GM18909 (cell line): ENCODE results near the gene LMAN2.
"Not testable (repeated sequence)": the region's sequence is repeated elsewhere in the genome, so short reads cannot be mapped to it uniquely, and the experiment has no call there.

Source experiments
- ATAC-seq: cut with Tn5 transposase; IDR thresholded peaks from one replicate; pipeline ENCODE4 v1.9.1; 2021; ENCODE audit warnings: mild to moderate bottlenecking; ENCODE audit not compliant: unreplicated experiment, poor library complexity

Gene LMAN2

DNA sequence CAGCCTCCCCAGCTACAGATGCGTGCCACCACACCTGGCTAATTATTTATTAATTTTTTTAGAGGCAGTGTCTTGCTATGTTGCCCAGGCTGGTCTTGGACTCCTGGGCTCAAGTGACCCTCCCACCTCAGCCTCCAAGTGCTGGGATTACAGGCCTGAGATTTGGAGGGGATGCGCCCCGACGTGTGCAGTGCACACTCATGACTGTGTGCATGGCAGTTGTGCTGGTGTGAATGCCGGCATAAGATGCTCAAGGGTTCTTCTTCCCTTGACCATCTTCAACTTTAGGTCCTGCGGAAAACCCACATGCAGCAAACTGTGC, 29.3 kb upstream of the LMAN2 start:
- ATAC-seq: no peak

DNA sequence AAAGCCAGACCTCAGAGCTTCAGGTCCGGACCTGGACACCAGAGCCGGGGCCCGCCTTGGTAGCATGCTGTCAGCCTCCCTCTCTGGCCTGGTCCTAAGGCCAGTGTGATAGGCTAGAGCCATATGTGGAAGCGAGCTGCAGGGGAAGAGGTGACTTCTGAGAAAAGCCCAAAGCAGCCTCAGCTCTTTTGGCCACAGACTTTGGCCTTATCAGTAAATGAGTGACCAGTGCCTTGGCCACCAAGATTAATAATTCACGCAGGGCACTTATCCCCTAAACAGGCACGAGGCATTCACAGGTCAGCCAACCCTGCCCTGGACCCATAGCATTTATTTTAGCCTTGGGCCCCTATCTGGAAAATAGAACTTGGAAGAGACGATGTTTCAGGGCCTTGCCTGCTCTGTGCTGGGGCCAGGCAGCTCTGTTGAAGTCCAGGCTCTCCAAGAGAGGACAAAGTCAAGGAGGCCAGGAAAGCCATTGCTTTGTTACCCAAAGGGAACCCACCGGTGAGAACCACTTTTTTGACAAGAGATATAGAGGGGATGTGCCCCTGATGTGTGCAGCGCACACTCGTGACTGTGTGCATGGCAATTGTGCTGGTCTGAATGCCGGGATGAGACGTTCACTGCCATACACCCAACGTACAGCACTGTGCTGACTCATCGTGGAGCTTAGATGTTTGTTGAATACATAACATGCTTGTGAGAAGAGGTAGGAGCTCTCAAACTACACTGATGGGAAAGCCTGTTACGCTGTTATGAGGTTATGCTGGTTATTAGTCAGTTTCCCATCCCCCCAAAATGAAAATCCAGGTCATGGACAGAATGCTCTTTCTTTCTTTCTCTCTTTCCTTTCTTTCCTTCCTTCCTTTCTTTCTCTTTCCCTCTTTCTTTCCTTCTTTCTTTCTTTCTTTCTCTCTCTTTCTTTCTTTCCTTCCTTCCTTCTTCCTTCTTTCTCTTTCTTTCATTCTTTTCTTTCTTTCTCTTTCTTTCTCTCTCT, 27.7 kb upstream of the LMAN2 start:
- ATAC-seq: peak; percentile 54

DNA sequence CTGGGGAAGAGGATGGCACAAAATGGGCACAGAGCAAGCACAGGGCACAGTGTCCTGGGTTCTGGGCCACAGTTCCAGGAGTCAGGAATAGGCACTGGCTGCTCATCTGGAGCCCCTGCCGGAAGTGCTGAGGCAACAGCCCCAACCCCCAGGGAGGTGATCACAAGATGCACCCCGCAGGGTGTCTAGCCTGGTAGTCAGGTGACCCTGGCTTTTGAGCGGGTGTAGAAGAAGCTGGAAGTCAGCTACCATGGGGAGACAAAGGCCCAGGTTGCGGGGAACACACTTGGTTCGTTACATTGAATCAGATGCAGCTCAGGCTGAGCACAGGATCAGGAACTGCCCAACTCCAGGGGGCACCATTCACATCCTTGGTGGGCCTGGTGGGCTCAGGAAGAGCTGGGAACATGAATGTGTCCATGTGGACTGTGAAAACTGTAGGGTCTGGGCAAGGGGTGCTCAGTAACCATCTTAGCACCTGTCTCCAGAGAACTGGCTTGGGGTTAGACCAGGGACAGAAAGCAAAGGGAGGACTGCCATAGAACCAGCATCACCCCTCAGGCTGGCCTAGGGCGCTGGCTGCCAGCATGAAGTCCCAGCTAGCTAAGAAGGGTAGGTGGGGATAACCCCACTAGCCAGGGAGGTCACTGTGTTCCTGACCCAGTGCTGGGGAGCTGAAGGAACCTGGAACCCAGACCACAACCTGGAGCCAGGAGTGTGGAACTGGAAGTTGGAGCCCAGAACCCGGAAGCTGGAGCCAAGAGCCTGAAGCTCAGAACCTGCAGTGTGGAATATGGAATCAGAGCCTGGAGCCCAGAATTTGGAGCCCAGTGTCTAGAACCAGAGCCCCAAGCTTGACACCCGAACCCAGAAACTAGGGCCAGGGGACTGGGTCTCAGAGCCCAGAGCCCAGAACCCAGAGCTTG, 26.6 kb upstream of the LMAN2 start:
- ATAC-seq: no peak

DNA sequence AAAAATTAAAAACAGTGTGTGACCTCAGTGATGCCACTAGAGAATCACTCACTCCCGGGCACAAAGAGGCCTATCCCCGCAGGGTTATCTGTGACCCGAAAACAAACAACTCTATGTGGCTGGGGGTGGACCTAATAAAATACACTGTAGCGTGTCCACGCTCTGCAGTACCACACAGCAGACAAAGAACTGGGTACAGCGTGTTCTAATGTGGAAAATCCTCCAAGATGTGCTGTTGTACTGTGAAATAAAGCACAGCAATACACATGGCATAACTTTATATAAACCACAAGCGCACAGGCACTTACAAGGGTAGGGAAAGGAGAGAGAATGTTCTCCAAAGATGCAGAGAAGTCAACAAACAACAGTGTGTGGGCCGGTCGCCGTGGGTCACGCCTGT, 24.6 kb upstream of the LMAN2 start:
- ATAC-seq: no peak

DNA sequence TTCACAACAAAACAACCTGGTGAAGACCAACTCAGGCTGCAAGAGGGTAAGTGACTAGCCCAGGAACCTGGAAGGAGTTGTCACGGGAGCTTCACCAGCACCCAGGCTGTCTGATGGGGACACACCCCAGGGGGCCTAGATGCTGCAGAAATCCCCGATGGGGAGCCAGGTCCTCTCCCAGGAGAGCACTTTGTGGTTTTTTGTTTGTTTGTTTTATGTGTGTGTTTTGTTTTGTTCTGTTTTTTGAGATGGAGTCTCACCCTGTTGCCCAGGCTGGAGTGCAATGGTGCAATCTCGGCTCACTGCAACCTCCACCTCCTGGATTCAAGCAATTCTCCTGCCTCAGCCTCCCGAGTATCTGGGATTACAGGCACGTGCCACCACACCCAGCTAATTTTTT, 24.0 kb upstream of the LMAN2 start:
- ATAC-seq: not testable (repeated sequence)

DNA sequence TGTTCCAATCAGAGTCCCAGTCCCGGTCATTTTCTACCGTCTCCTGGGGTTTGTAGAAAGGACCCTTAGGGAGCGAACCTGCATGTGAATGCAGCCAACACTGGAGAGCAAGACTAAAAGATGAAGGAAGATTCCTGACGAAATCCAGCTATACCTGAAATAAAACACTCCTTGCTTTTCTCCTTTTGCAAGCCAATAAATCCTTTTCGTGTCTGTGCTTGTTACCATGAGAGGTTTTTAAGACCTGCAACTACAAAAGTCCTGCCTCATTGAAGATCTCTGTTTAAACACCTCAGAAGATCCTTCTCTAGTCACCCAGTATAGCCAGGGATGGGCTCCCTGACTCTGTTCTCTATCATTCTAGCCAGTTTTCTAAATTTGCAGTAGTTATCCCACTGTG, 22.7 kb upstream of the LMAN2 start:
- ATAC-seq: no peak

DNA sequence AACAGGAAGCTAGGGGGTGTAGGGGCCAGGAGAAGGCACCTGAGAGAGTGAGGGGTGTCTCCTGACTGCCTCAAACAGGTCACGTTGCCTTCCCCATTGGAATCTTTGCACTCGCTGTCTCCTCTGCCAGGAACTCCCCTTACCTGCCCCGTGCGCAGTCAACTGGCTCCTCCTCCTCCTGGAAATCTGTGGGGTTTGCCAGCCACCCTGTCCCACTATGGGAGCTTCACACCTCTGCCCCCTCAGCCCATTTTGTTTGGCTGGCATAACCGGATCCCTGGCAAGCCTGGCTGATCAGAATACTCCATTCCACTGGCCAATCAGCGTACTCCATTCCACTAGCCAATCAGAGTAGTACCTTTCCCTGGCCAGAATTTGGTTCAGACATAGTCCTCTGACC, 22.3 kb upstream of the LMAN2 start:
- ATAC-seq: no peak

DNA sequence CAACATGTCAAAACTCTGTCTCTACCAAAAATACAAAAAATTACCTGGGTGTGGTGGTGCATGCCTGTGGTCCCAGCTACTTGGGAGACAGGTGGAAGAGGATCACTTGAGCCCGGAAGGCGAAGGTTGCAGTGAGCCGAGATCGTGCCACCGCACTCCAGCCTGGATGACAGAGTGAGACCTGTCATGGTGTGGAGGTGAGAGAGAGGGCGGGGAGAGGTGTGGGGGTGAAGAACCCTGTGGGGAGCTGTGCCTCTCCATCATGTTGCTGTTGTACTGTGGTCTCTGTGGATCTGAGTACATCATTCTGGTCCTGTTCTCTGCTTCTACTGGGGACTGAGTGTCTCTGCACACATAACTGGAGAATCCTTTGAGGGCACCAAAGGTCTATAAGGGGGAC, 21.4 kb upstream of the LMAN2 start:
- no peak for ATAC-seq

DNA sequence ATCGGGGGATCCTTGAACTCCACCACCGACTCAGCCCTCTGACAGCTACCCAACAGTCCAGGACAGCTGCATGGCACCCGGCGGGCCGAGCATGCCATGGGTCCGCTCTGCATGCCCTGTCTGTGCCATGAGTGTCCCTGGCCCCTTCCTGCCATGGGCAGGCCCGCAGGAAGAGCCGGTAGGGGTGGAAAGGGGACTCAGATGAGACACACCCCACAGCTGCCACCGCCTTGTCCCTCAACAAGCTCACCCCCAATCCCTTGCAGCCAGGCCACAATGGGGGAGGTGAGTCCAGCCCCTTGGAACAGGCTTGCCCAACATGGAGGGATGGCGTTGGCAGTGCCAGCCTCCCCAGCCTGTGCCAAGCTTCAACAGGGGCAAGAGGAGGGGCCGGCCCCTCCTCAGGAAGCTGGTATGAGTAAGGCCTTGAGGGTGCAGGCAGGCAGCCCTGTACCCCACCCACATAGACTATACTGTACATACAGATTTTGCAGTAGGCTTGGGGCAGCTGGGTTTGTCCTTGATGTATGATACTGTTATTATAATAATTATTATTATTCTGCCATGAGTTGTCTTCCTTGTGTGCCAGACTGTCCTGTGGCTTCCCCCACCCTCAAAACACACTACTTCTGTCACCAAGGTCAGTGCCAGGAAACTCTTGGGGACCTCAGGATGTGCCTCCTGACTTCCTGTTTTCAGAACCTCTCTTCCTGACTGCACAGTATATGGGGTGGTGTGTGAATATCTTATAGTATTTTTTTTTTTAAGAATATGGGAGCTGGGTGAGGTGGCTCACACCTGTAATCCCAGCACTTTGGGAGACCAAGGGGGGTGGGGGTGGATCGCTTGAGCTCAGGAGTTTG, 20.8 kb upstream of the LMAN2 start:
- no peak for ATAC-seq

DNA sequence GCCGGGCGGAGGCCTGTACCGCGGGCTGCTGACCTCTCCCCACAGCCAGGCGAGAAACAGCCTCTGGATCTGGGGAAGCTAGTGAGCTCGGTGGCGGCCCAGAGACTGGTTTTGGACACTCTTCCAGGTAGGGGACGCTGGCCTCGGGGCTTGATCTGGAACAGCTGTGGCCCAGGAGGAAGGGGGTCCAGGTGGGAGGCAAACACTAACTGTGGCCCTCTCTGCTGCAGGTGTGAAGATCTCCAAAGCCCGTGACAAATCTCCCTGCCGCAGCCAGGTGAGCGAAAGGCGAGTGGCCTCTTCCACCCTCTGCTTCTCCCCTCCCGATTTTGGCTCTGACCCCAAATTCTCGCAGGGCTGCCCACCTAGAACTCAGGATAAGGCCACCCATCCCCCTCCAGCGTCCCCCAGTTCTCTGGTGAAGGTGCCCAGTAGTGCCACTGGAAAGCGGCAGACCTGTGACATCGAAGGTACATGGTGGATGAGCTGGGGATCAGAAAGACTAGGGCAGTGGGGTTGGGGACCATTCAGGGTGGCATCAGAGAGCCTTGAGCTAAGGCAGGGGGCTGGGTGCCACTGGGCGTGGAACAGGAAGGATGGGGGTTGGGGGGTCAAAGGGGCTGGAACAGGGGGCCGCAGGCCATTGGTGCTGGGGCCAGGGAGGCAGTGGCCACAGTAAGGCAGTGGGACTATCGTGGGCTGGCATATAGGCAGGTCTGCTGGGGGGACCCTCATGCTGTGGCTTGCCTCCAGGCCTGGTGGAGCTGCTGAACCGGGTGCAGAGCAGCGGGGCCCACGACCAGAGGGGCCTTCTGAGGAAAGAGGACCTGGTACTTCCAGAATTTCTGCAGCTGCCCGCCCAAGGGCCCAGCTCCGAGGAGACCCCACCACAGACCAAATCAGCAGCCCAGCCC, 19.9 kb upstream of the LMAN2 start:
- no peak for ATAC-seq

DNA sequence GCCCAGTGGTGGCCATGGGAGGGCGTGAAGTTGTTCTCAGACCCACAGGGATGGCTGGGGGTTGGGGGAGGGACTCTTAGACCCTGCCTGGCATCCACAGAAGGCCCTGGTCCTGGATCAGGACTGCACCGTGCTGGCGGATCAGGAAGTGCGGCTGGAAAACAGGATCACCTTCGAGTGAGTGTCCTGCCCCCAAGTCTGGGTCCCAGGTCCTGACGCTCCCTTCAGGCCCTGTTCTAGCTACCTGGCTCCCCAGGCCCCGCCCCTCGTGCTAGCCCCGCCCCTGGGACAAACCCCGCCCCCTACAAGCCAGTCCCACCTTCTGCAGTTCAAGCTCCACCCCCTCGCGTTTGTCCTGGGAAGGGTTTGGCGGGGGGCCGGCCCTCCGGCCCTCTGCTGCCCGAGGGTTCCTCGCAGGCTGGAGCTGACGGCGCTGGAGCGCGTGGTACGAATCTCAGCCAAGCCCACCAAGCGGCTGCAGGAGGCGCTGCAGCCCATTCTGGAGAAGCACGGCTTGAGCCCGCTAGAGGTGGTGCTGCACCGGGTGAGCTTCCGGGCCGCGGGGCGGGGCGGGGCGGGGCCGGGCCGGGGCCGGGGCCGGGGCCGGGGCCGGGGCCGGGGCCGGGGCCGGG, 19.1 kb upstream of the LMAN2 start:
- ATAC-seq: no peak

DNA sequence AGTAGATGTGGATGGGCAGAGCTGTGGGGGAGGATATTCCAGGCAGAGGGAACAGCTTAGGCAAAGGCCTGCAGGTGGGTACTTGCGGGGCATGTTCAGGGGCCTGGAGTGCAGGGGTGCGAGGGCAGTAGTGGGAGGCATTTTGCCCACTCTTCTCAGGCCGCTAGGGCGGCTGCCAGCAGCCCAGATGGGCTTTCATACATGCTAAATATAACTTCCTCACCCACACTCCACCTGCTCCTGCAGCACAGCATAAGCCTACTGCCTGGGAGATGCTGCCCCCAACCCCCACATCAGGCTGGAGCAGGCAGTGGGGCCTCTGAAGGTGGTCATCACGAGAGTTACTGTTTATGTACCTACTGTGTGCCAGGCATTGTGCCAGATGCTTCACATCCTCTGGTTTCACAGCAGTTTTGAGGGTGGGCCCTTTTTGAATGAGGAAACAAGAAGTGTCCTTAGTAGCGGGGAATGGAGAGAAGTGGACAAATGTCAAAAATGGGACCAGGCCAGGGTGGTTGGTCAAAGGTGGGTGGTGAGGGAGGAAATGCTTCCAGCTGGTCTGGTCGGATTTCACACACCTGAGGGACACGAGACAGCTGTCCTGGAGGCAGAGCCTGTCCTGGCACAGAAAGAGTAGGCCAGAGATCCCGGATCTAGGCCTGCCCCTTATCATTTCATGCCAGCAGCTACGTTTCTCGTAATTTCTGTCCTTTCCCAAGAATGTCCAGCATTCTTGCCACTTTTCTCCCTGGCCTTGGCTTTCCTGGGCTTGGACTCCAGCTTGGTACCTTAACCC, 18.4 kb upstream of the LMAN2 start:
- no peak for ATAC-seq

DNA sequence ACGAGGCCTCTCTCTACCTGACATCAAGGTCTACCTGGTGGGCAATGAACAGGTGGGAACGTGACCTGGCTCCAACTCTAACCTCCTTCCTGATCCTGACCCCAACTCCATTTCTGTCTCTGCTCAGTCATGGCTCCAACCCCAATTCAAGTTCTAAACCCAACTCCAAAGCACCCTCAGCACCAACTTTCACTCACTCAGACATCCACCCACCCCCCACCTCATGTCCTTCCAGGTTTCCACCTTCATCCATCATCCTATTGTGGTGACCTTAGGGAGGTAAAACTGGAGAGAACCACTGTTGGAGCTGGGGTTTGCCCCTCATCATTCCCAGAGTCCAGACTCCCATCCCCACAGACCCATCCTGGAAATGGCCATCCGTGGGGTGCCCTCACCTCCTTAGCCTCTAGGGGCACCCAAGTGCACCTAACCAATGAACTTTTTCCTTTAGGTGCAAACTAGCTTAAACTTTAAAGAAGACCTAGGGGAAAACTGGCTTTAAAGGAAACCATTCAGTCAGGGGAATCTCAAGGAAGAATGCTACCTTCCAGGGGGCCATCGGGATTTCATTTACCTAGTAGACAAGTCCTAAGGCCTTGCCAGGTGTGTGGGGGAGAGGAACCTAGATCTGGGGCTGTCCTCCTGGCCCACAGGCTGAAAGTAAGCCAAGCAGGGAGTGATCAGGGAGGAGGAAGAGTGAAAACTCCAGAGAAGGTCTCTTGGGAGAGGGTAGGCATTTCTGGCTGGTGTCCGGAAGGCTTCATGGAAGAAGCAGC, 17.6 kb upstream of the LMAN2 start:
- ATAC-seq: no peak

DNA sequence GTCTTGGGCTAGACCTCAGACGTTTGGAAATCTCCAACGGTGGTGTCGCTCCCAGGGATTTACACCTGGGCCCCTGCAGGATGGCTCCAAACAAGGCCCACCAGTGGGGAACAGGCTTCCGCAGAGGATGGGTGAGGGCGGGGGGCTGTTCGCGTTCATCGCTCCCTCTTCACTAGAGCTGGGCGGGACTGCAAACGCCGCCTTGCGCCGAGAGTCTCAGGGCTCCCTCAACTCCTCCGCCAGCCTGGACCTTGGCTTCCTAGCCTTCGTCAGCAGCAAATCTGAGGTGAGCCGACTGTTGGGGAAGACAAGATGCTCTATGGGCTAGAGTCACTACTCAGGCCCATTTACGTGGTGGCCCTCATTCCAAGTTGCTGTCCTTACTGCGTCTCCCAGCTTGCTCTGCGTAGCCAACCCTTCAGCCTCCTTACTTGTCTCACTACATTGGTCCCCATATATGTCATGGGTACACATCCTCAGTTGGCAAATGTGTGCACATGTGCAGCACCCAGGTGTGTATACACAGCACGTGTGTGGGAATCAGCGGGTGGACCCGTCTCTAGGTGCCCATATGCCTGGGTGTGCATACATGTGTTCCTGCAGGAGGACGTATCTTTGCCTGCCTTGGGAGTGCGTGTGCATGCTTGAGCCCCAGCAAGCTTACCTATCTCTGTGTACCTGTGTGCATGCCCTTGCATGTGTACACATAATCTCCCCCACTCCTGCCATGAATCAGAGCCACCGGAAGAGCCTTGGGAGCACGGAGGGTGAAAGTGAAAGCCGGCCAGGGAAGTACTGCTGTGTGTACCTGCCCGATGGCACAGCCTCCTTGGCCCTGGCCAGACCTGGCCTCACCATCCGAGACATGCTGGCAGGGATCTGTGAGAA, 16.8 kb upstream of the LMAN2 start:
- ATAC-seq: no peak

DNA sequence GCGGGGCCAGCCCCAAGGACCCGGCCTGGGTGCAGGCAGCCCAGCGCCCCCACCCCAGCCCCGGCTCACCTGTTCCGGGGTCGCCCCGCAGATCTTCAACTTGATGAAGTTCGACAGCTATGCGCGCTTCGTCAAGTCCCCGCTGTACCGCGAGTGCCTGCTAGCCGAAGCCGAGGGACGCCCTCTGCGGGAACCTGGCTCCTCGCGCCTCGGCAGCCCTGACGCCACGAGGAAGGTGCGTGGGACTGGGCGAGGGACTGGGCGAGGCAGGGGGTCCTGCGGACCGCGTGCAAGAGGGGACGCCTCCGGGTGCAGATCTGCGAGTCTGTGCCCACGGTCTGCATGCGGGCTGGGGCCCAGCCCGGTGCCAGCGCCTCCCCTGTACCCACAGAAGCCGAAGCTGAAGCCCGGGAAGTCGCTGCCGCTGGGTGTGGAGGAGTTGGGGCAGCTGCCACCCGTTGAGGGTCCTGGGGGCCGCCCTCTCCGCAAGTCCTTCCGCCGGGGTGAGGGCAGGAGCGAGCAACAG, 15.9 kb upstream of the LMAN2 start:
- ATAC-seq: no peak
